Measurements from ENCODE around the gene GFOD1. TPM values are rescaled to one million over a fixed set of nuclear protein-coding genes. Genes with fewer than 3 reads are reported as not detected.

GFOD1 gene
- total RNA-seq, 1 experiment from 2014 or later = 6.1 TPM

DNA sequence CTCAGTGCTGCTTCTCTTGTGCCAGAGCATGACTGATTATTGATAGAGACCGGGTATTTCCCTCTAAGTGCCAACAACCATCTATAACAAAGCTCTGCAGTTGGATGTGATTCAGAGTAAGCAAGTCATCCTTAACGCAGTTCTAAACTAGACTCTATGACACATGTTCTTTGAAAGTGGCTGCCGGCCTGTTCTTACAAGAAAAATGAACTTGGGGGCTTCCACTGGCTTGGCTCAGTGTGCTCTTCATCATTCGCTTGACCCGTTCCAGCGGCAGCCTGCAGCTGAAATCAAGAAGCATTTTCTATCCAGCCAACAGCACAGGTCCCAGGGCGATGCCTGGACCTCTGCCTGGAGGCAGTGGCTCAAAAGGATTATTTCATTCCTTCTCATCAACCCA is 29.8 kb downstream of the GFOD1 start:
- no peaks in the 10 kb centered on the region for H3K36me3 Mint-ChIP-seq (ENCODE audit: insufficient read depth in 1 of 3, low read depth in 3 of 3)
- H3K4me3 Mint-ChIP-seq = no peak overlapping the region
- H3K9me3 ChIP-seq (ENCODE audit: control insufficient read depth, low read depth, low read length) = no peaks in the 10 kb centered on the region
- no peaks in the 10 kb centered on the region for H3K79me1 ChIP-seq (ENCODE audit: insufficient read depth, low read depth, low read length, poor library complexity, severe bottlenecking)
- no peak overlapping the region for H3K56ac ChIP-seq (ENCODE audit: insufficient read length, low read depth, low read length)
- no peaks in the 10 kb centered on the region for H3K9me3 Mint-ChIP-seq
- H2AK5ac ChIP-seq (ENCODE audit: insufficient read length, low read length) = no peak overlapping the region
- no peak overlapping the region for H4K5ac ChIP-seq (ENCODE audit: insufficient read length, low read depth, low read length)
- TF ChIP-seq, protein P1, sequence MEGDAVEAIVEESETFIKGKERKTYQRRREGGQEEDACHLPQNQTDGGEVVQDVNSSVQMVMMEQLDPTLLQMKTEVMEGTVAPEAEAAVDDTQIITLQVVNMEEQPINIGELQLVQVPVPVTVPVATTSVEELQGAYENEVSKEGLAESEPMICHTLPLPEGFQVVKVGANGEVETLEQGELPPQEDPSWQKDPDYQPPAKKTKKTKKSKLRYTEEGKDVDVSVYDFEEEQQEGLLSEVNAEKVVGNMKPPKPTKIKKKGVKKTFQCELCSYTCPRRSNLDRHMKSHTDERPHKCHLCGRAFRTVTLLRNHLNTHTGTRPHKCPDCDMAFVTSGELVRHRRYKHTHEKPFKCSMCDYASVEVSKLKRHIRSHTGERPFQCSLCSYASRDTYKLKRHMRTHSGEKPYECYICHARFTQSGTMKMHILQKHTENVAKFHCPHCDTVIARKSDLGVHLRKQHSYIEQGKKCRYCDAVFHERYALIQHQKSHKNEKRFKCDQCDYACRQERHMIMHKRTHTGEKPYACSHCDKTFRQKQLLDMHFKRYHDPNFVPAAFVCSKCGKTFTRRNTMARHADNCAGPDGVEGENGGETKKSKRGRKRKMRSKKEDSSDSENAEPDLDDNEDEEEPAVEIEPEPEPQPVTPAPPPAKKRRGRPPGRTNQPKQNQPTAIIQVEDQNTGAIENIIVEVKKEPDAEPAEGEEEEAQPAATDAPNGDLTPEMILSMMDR (conservative IDR thresholded peaks at IDR 0.05) = no peak
- no CpG with 5 or more reads among the region's 7 CpGs for WGBS (ENCODE audit: extremely low coverage, insufficient read length, low lambda C conversion rate)
- no peak overlapping the region for H4K91ac ChIP-seq (ENCODE audit: insufficient read length, low read depth, low read length)
- H3K23me2 ChIP-seq (ENCODE audit: insufficient read length, low read depth, low read length, poor library complexity, severe bottlenecking) = no peaks in the 10 kb centered on the region
- H3K9ac ChIP-seq (ENCODE audit: extremely low read depth, insufficient read length, low read length) = no peak overlapping the region
- H2BK20ac ChIP-seq (ENCODE audit: low read depth, low read length, poor library complexity, severe bottlenecking) = no peak overlapping the region
- no peaks in the 10 kb centered on the region for H3K27me3 Mint-ChIP-seq (ENCODE audit: low read depth)
- no peak overlapping the region for H2BK12ac ChIP-seq (ENCODE audit: insufficient read length, low read depth, low read length)
- H3K14ac ChIP-seq (ENCODE audit: insufficient read depth, low read length) = no peak overlapping the region
- no peak overlapping the region for H3K27ac ChIP-seq (ENCODE audit: insufficient read length, low read depth, low read length)
- peak overlapping the region in 1 of 3 experiments; percentile 91; a peak in 1 of 7 replicates for H3K27ac Mint-ChIP-seq
- H2BK120ac ChIP-seq (ENCODE audit: low read depth, low read length, poor library complexity, severe bottlenecking) = no peak overlapping the region
- H3K4ac ChIP-seq (ENCODE audit: low read depth, low read length) = no peak overlapping the region
- H3K4me1 Mint-ChIP-seq = peaks cover 25 to 32% of the 10 kb centered on the region in 2 experiments
- H3K79me2 ChIP-seq (ENCODE audit: insufficient read depth, low read length) = no peaks in the 10 kb centered on the region; the same call in 1 of the 2 replicates
- no peak overlapping the region for H3K23ac ChIP-seq (ENCODE audit: insufficient read length, low read depth, low read length)
- no peak overlapping the region for H3K4me2 ChIP-seq (ENCODE audit: insufficient read depth, insufficient read length, low read length)
- H2AFZ ChIP-seq (ENCODE audit: low read length) = no peak overlapping the region
- H4K8ac ChIP-seq (replicated peaks; ENCODE audit: insufficient read length, low read depth, low read length) = no peak overlapping the region
- no peak overlapping the region for H2BK15ac ChIP-seq (ENCODE audit: low read depth, low read length)
- H2BK5ac ChIP-seq (ENCODE audit: insufficient read length, low read length) = no peak overlapping the region
- H3K4me1 ChIP-seq (ENCODE audit: insufficient read depth, low read length) = peaks cover 4% of the 10 kb centered on the region; the same call in 1 of the 2 replicates
- H3K27me3 ChIP-seq (ENCODE audit: insufficient read depth, low read length) = no peaks in the 10 kb centered on the region
- no peak overlapping the region for H3T11ph ChIP-seq (ENCODE audit: low read length)
- no peak for DNase-seq
- no peak overlapping the region for H3K18ac ChIP-seq (ENCODE audit: insufficient read length, low read depth, low read length)
- no peaks in the 10 kb centered on the region for H4K20me1 ChIP-seq (ENCODE audit: control insufficient read depth, insufficient read depth, insufficient read length)
